ENCODE measurements around the gene MEIS1. TPM values are rescaled to one million over a fixed set of nuclear protein-coding genes. Genes with fewer than 3 reads are reported as not detected.
"Not testable (repeated sequence)": the region's sequence is repeated elsewhere in the genome, so short reads cannot be mapped to it uniquely, and the experiment has no call there.

MEIS1 gene
- total RNA-seq, 1 donor from 2014 or later, result 3.4 TPM

GRCh38 chr2:66478299-66478698 is 43.4 kb downstream of the MEIS1 start:
- no peak overlapping the region for H3K4me3 ChIP-seq (ENCODE audit: insufficient read depth, low read depth, low read length)
- H3K27me3 Mint-ChIP-seq (ENCODE audit: low read depth, unreplicated experiment), result peaks cover 2% of the 10 kb centered on the region
- H3K9me3 ChIP-seq (ENCODE audit: insufficient read depth, low read depth, low read length), result no peaks in the 10 kb centered on the region
- no peaks in the 10 kb centered on the region for H3K27me3 ChIP-seq (ENCODE audit: insufficient read depth, low read length)
- H3K4me1 ChIP-seq (ENCODE audit: insufficient read depth, low read length), result peaks cover 14% of the 10 kb centered on the region
- H3K27ac Mint-ChIP-seq (ENCODE audit: unreplicated experiment), result no peak overlapping the region
- peaks cover 19% of the 10 kb centered on the region for H4K20me1 ChIP-seq (ENCODE audit: insufficient read depth, low read length)
- H2AFZ ChIP-seq (ENCODE audit: low read depth, low read length), result no peak overlapping the region
- H3K4me1 Mint-ChIP-seq (ENCODE audit: low read depth, unreplicated experiment), result peaks cover 4% of the 10 kb centered on the region
- no peak overlapping the region for H3K4me2 ChIP-seq (ENCODE audit: low read length)
- peaks cover 6% of the 10 kb centered on the region for H3K79me2 ChIP-seq (ENCODE audit: insufficient read depth, low read length)
- H3K9me3 Mint-ChIP-seq (ENCODE audit: unreplicated experiment), result peaks cover 5% of the 10 kb centered on the region
- H3K36me3 Mint-ChIP-seq (ENCODE audit: low read depth, unreplicated experiment), result no peaks in the 10 kb centered on the region
- H3K27ac ChIP-seq (ENCODE audit: low read depth, low read length), result no peak overlapping the region
- H3K9ac ChIP-seq (ENCODE audit: low read length), result no peak overlapping the region
- H3K36me3 ChIP-seq (ENCODE audit: insufficient read depth, low read length), result peaks cover 3% of the 10 kb centered on the region
- DNase-seq (ENCODE audit: low read depth) (no peak), FAIRE-seq (no peak)
- H3K4me3 Mint-ChIP-seq (ENCODE audit: unreplicated experiment), result no peak overlapping the region
- TF ChIP-seq EZH2 (IDR thresholded peaks at IDR 0.05; ENCODE audit: insufficient read depth, low read length), result no peak
- TF ChIP-seq CTCF (IDR thresholded peaks at IDR 0.05; ENCODE audit: insufficient read depth, low read depth, low read length), result no peak

GRCh38 chr2:66478731-66479316 is 43.9 kb downstream of the MEIS1 start:
- Histone ChIP-seq H3K4me2 (ENCODE audit: low read length) (no peak overlapping the region), H3K79me2 (ENCODE audit: insufficient read depth, low read length) (peaks cover 6% of the 10 kb centered on the region), H3K27ac (ENCODE audit: low read depth, low read length) (no peak overlapping the region), H3K36me3 (ENCODE audit: insufficient read depth, low read length) (peaks cover 3% of the 10 kb centered on the region), H3K9ac (ENCODE audit: low read length) (no peak overlapping the region), H4K20me1 (ENCODE audit: insufficient read depth, low read length) (peaks cover 19% of the 10 kb centered on the region), H2AFZ (ENCODE audit: low read depth, low read length) (no peak overlapping the region), H3K4me3 (ENCODE audit: insufficient read depth, low read depth, low read length) (no peak overlapping the region), H3K27me3 (ENCODE audit: insufficient read depth, low read length) (no peaks in the 10 kb centered on the region), H3K9me3 (ENCODE audit: insufficient read depth, low read depth, low read length) (no peaks in the 10 kb centered on the region), H3K4me1 (ENCODE audit: insufficient read depth, low read length) (peaks cover 14% of the 10 kb centered on the region)
- DNase-seq (ENCODE audit: low read depth) (no peak), FAIRE-seq (peak; percentile 9)
- H3K27ac Mint-ChIP-seq (ENCODE audit: unreplicated experiment), result no peak overlapping the region
- H3K9me3 Mint-ChIP-seq (ENCODE audit: unreplicated experiment), result peaks cover 5% of the 10 kb centered on the region
- peaks cover 4% of the 10 kb centered on the region for H3K4me1 Mint-ChIP-seq (ENCODE audit: low read depth, unreplicated experiment)
- H3K27me3 Mint-ChIP-seq (ENCODE audit: low read depth, unreplicated experiment), result peaks cover 2% of the 10 kb centered on the region
- no peak overlapping the region for H3K4me3 Mint-ChIP-seq (ENCODE audit: unreplicated experiment)
- no peak for TF ChIP-seq EZH2 (IDR thresholded peaks at IDR 0.05; ENCODE audit: insufficient read depth, low read length)
- H3K36me3 Mint-ChIP-seq (ENCODE audit: low read depth, unreplicated experiment), result no peaks in the 10 kb centered on the region

- H3K9me3 ChIP-seq (ENCODE audit: insufficient read depth, low read depth, low read length), result no peaks in the 10 kb centered on the region
- peaks cover 13% of the 10 kb centered on the region for H4K20me1 ChIP-seq (ENCODE audit: insufficient read depth, low read length)
- Mint-ChIP-seq H3K36me3 (ENCODE audit: low read depth, unreplicated experiment) (no peaks in the 10 kb centered on the region), H3K9me3 (ENCODE audit: unreplicated experiment) (peaks cover 5% of the 10 kb centered on the region), H3K27ac (ENCODE audit: unreplicated experiment) (peak overlapping the region; percentile 14), H3K27me3 (ENCODE audit: low read depth, unreplicated experiment) (peaks cover 2% of the 10 kb centered on the region), H3K4me1 (ENCODE audit: low read depth, unreplicated experiment) (peaks cover 4% of the 10 kb centered on the region), H3K4me3 (ENCODE audit: unreplicated experiment) (no peak overlapping the region)
- no peak overlapping the region for H3K9ac ChIP-seq (ENCODE audit: low read length)
- no peaks in the 10 kb centered on the region for H3K27me3 ChIP-seq (ENCODE audit: insufficient read depth, low read length)
- peak overlapping the region; percentile 40 for H3K4me2 ChIP-seq (ENCODE audit: low read length)
- H3K4me1 ChIP-seq (ENCODE audit: insufficient read depth, low read length), result peaks cover 14% of the 10 kb centered on the region
- peaks cover 6% of the 10 kb centered on the region for H3K79me2 ChIP-seq (ENCODE audit: insufficient read depth, low read length)
- peaks cover 3% of the 10 kb centered on the region for H3K36me3 ChIP-seq (ENCODE audit: insufficient read depth, low read length)
- DNase-seq (ENCODE audit: low read depth), result peak; percentile 94
- no peak overlapping the region for H3K4me3 ChIP-seq (ENCODE audit: insufficient read depth, low read depth, low read length)
- no peak overlapping the region for H2AFZ ChIP-seq (ENCODE audit: low read depth, low read length)
- FAIRE-seq, result no peak
- TF ChIP-seq EZH2 (IDR thresholded peaks at IDR 0.05; ENCODE audit: insufficient read depth, low read length) (no peak), CTCF (IDR thresholded peaks at IDR 0.05; ENCODE audit: insufficient read depth, low read depth, low read length) (no peak)
- H3K27ac ChIP-seq (ENCODE audit: low read depth, low read length), result peak overlapping the region; percentile 45
These were observed 46.2 kb downstream of the MEIS1 start for GRCh38 chr2:66481100-66481549.

- not testable (repeated sequence) for H3K4me1 Mint-ChIP-seq (ENCODE audit: low read depth, unreplicated experiment)
These were observed 50.3 kb downstream of the MEIS1 start for GRCh38 chr2:66485252-66485651.

More at GRCh38 chr2:66485252-66485651, 50.3 kb downstream of the MEIS1 start:
- H3K27ac Mint-ChIP-seq (ENCODE audit: unreplicated experiment); H3K36me3 Mint-ChIP-seq (ENCODE audit: low read depth, unreplicated experiment); DNase-seq (ENCODE audit: low read depth); H3K4me3 ChIP-seq (ENCODE audit: insufficient read depth, low read depth, low read length); H4K20me1 ChIP-seq (ENCODE audit: insufficient read depth, low read length); H3K79me2 ChIP-seq (ENCODE audit: insufficient read depth, low read length); H3K27me3 ChIP-seq (ENCODE audit: insufficient read depth, low read length); H3K9me3 ChIP-seq (ENCODE audit: insufficient read depth, low read depth, low read length); H2AFZ ChIP-seq (ENCODE audit: low read depth, low read length); H3K4me2 ChIP-seq (ENCODE audit: low read length); H3K9me3 Mint-ChIP-seq (ENCODE audit: unreplicated experiment); H3K9ac ChIP-seq (ENCODE audit: low read length); H3K27me3 Mint-ChIP-seq (ENCODE audit: low read depth, unreplicated experiment); H3K4me3 Mint-ChIP-seq (ENCODE audit: unreplicated experiment); FAIRE-seq; H3K36me3 ChIP-seq (ENCODE audit: insufficient read depth, low read length); H3K27ac ChIP-seq (ENCODE audit: low read depth, low read length): not testable (repeated sequence)
- H3K4me1 ChIP-seq (ENCODE audit: insufficient read depth, low read length), result peaks cover 13% of the 10 kb centered on the region

Data from astrocyte (in vitro differentiated cells and primary cell).